ENCODE measurements around the gene MGLL. TPM values are rescaled to one million over a fixed set of nuclear protein-coding genes. Genes with fewer than 3 reads are reported as not detected.

Gene MGLL
- total RNA-seq, 1 experiment from 2014 or later = 6.8 TPM

- RAD21 ChIA-PET (ENCODE audit: low non-redundant PET in 1 of 2, low total read pairs in 2 of 2, uncharacterized antibody in 2 of 2, unreplicated experiment in 2 of 2) = no interaction called here
These were observed 112.8 kb downstream of the MGLL start for GRCh38 chr3:127709320-127710060.

GRCh38 chr3:127708837-127709236 is 113.5 kb downstream of the MGLL start:
- no TSS peak for BruUV-seq (replicated peaks)
- Histone ChIP-seq H3K4me2 (ENCODE audit: low read length) (no peak overlapping the region), H3K4me3 (replicated peaks in 1 of 2; ENCODE audit: low read depth in 1 of 2, low read length in 2 of 2) (no peak overlapping the region), H2AFZ (ENCODE audit: low read depth, low read length, poor library complexity, severe bottlenecking) (no peak overlapping the region), H3K9me3 (ENCODE audit: control insufficient read depth in 1 of 2, insufficient read depth in 1 of 2, low read depth in 1 of 2, low read length in 2 of 2) (no peaks in the 10 kb centered on the region), H3K9ac (ENCODE audit: low read length) (no peak overlapping the region), H3K27me3 (ENCODE audit: insufficient read depth, low read length) (no peaks in the 10 kb centered on the region), H3K4me1 (ENCODE audit: control insufficient read depth in 1 of 2, insufficient read depth in 2 of 2, low read length in 2 of 2) (peaks cover 0 to 8% of the 10 kb centered on the region in 2 experiments; a peak in 1 of 4 replicates), H3K9me2 (ENCODE audit: insufficient read depth) (no peaks in the 10 kb centered on the region), H4K20me1 (ENCODE audit: insufficient read depth) (no peaks in the 10 kb centered on the region), H3K79me2 (ENCODE audit: insufficient read depth, low read length) (no peaks in the 10 kb centered on the region), H3K27ac (ENCODE audit: low read depth, low read length) (no peak overlapping the region), H3K36me3 (ENCODE audit: control insufficient read depth in 1 of 2, insufficient read depth in 2 of 2, low read length in 2 of 2) (no peaks in the 10 kb centered on the region)
- DNase-seq (ENCODE audit: low read depth, low spot score) = no peak
- CTCF ChIA-PET = no interaction called here
- POLR2A ChIA-PET = no interaction called here
- TF ChIP-seq ZNF274 (IDR thresholded peaks at IDR 0.05; ENCODE audit: low read depth, low read length) (no peak), POLR2AphosphoS5 (IDR thresholded peaks at IDR 0.05; ENCODE audit: low read depth, low read length) (no peak), RAD21 (IDR thresholded peaks at IDR 0.05; ENCODE audit: low read depth) (no peak), SRF (IDR thresholded peaks at IDR 0.05; ENCODE audit: low read depth) (no peak), SP1 (IDR thresholded peaks at IDR 0.05; ENCODE audit: low read depth) (no peak), MAX (IDR thresholded peaks at IDR 0.05) (no peak), POLR2A (IDR thresholded peaks at IDR 0.05; ENCODE audit: borderline replicate concordance, extremely low read depth, insufficient read depth, insufficient read length) (no peak), EZH2 (IDR thresholded peaks at IDR 0.05) (no peak), CTCF (IDR thresholded peaks at IDR 0.05 in 2 of 3, conservative IDR thresholded peaks at IDR 0.05 in 1 of 3; ENCODE audit: borderline replicate concordance in 1 of 3, insufficient read depth in 1 of 3, low read depth in 2 of 3, low read length in 2 of 3) (no peak), JUND (IDR thresholded peaks at IDR 0.05) (no peak), SIN3A (IDR thresholded peaks at IDR 0.05; ENCODE audit: low read depth) (no peak)
- RAD21 ChIA-PET (ENCODE audit: low non-redundant PET in 1 of 2, low total read pairs in 2 of 2, uncharacterized antibody in 2 of 2, unreplicated experiment in 2 of 2) = no interaction called here
- ATAC-seq = no peak
- intact Hi-C loops (cut with micrococcal nuclease) = no loop called here

More at GRCh38 chr3:127709320-127710060, 112.8 kb downstream of the MGLL start:
- Histone ChIP-seq H3K27ac (ENCODE audit: low read depth, low read length) (no peak overlapping the region), H3K9ac (ENCODE audit: low read length) (no peak overlapping the region), H3K4me3 (replicated peaks in 1 of 2; ENCODE audit: low read depth in 1 of 2, low read length in 2 of 2) (no peak overlapping the region), H4K20me1 (ENCODE audit: insufficient read depth) (no peaks in the 10 kb centered on the region), H3K79me2 (ENCODE audit: insufficient read depth, low read length) (no peaks in the 10 kb centered on the region), H3K9me3 (ENCODE audit: control insufficient read depth in 1 of 2, insufficient read depth in 1 of 2, low read depth in 1 of 2, low read length in 2 of 2) (no peaks in the 10 kb centered on the region), H2AFZ (ENCODE audit: low read depth, low read length, poor library complexity, severe bottlenecking) (no peak overlapping the region), H3K36me3 (ENCODE audit: control insufficient read depth in 1 of 2, insufficient read depth in 2 of 2, low read length in 2 of 2) (no peaks in the 10 kb centered on the region), H3K27me3 (ENCODE audit: insufficient read depth, low read length) (no peaks in the 10 kb centered on the region), H3K9me2 (ENCODE audit: insufficient read depth) (no peaks in the 10 kb centered on the region), H3K4me2 (ENCODE audit: low read length) (no peak overlapping the region), H3K4me1 (ENCODE audit: control insufficient read depth in 1 of 2, insufficient read depth in 2 of 2, low read length in 2 of 2) (peaks cover 0 to 8% of the 10 kb centered on the region in 2 experiments; a peak in 1 of 4 replicates)
- DNase-seq (ENCODE audit: low read depth, low spot score) (no peak), ATAC-seq (no peak)
- TF ChIP-seq RAD21 (IDR thresholded peaks at IDR 0.05; ENCODE audit: low read depth) (no peak), EZH2phosphoT487 (IDR thresholded peaks at IDR 0.05; ENCODE audit: borderline replicate concordance) (no peak), CBX3 (IDR thresholded peaks at IDR 0.05; ENCODE audit: low read depth) (no peak)
- POLR2A ChIA-PET = no interaction called here
- BruUV-seq (replicated peaks) = no TSS peak
- intact Hi-C loops (cut with micrococcal nuclease) = no loop called here
- CTCF ChIA-PET = no interaction called here
